CD14-positive monocyte (primary cell): ENCODE measurements around the gene AOPEP. TPM values are rescaled to one million over a fixed set of nuclear protein-coding genes. Genes with fewer than 3 reads are reported as not detected.
A peak's percentile ranks its signal among the peaks of the same experiment; 100 is the strongest.

Source experiments
- DNase-seq, 3 donors: peaks; one replicate each; pipeline ENCODE4 v3.0.0-alpha.2; 2011 to 2022
- H2AFZ ChIP-seq: 2 replicates; pipeline ENCODE4 v1.6.0; 2012; ENCODE audit warnings: mild to moderate bottlenecking, low read depth, low read length, inconsistent platforms; ENCODE audit not compliant: insufficient read depth, poor library complexity, severe bottlenecking
- H3K27ac ChIP-seq, 2 donors: 1 replicate in 1 of 2; 2 replicates in 1 of 2; pipeline ENCODE4 v1.5.1; 2012 to 2013; ENCODE audit warnings: low read length in 2 of 2, control low read depth in 1 of 2, inconsistent platforms in 1 of 2, low read depth in 1 of 2, mild to moderate bottlenecking in 1 of 2
- H3K27me3 ChIP-seq, 2 donors: one replicate each; pipeline versions ENCODE4 v1.6.0 to v1.6.1; 2011 to 2013; ENCODE audit warnings: low read length in 2 of 2; ENCODE audit not compliant: control insufficient read depth in 2 of 2, insufficient read depth in 2 of 2
- H3K36me3 ChIP-seq, 2 donors: replicated peaks in 1 of 2; 1 replicate in 1 of 2; 2 replicates in 1 of 2; pipeline versions ENCODE4 v1.5.1 to v1.6.1; 2012 to 2013; ENCODE audit warnings: low read length in 2 of 2, control low read depth in 1 of 2, inconsistent platforms in 1 of 2, mild to moderate bottlenecking in 1 of 2; ENCODE audit not compliant: insufficient read depth in 2 of 2, control insufficient read depth in 1 of 2
- H3K4me1 ChIP-seq, 2 donors: 1 replicate in 1 of 2; 2 replicates in 1 of 2; pipeline versions ENCODE4 v1.5.1 to v1.6.1; 2012 to 2013; ENCODE audit warnings: low read length in 2 of 2, control low read depth in 1 of 2, inconsistent platforms in 1 of 2, mild to moderate bottlenecking in 1 of 2, moderate library complexity in 1 of 2; ENCODE audit not compliant: insufficient read depth in 2 of 2, control insufficient read depth in 1 of 2
- H3K4me2 ChIP-seq: replicated peaks from 2 replicates; pipeline ENCODE3; 2012; ENCODE audit warnings: low read length, moderate library complexity, mild to moderate bottlenecking; ENCODE audit not compliant: poor library complexity, severe bottlenecking; ENCODE audit errors: extremely low read depth
- H3K4me3 ChIP-seq, 3 experiments: fragments of 200-600 bp in 1 of 3; sonication (generic) in 1 of 3; replicated peaks in 1 of 3; 1 replicate in 2 of 3; 2 replicates in 1 of 3; pipeline ENCODE4 v1.5.1; 2011 to 2013; ENCODE audit warnings: low read length in 3 of 3, mild to moderate bottlenecking in 3 of 3, control low read depth in 2 of 3, low read depth in 2 of 3, inconsistent platforms in 1 of 3, moderate library complexity in 1 of 3
- H3K79me2 ChIP-seq: 2 replicates; pipeline ENCODE4 v1.6.0; 2012; ENCODE audit warnings: mild to moderate bottlenecking, control low read depth, inconsistent platforms, low read length, moderate library complexity; ENCODE audit not compliant: insufficient read depth
- H3K9ac ChIP-seq: 2 replicates; pipeline ENCODE4 v1.6.0; 2017; ENCODE audit warnings: low read length, mild to moderate bottlenecking; ENCODE audit not compliant: insufficient read depth, poor library complexity, severe bottlenecking
- H3K9me3 ChIP-seq, 2 donors: replicated peaks in 1 of 2; 1 replicate in 1 of 2; 2 replicates in 1 of 2; pipeline versions ENCODE4 v1.5.1 to v1.6.1; 2012 to 2013; ENCODE audit warnings: low read length in 2 of 2, control low read depth in 1 of 2; ENCODE audit not compliant: control insufficient read depth in 1 of 2, insufficient read depth in 1 of 2
- H4K20me1 ChIP-seq: 2 replicates; pipeline ENCODE4 v1.6.0; 2012; ENCODE audit warnings: mild to moderate bottlenecking, low read length, control low read depth, moderate library complexity; ENCODE audit not compliant: insufficient read depth
- H3K27ac Mint-ChIP-seq, 7 donors: one replicate each; pipeline ENCODE4 v1.8.0; 2020; ENCODE audit warnings: mild to moderate bottlenecking in 7 of 7, mixed read lengths in 7 of 7, moderate library complexity in 6 of 7, inconsistent platforms in 2 of 7
- H3K27me3 Mint-ChIP-seq, 3 donors: one replicate each; pipeline ENCODE4 v1.8.0; 2021 to 2022; ENCODE audit warnings: low read depth in 3 of 3, mild to moderate bottlenecking in 3 of 3, mixed read lengths in 3 of 3, moderate library complexity in 3 of 3, inconsistent platforms in 1 of 3
- H3K36me3 Mint-ChIP-seq, 2 donors: one replicate each; pipeline ENCODE4 v1.8.0; 2020; ENCODE audit warnings: mixed read lengths in 2 of 2, inconsistent platforms in 1 of 2, mild to moderate bottlenecking in 1 of 2
- H3K4me1 Mint-ChIP-seq: one replicate; pipeline ENCODE4 v1.8.0; 2020; ENCODE audit warnings: mild to moderate bottlenecking, mixed read lengths
- H3K4me3 Mint-ChIP-seq, 2 donors: one replicate each; pipeline ENCODE4 v1.8.0; 2020; ENCODE audit warnings: mild to moderate bottlenecking in 2 of 2, mixed read lengths in 2 of 2, moderate library complexity in 1 of 2
- H3K9me3 Mint-ChIP-seq, 7 donors: one replicate each; pipeline ENCODE4 v1.8.0; 2020 to 2022; ENCODE audit warnings: mixed read lengths in 7 of 7, mild to moderate bottlenecking in 6 of 7, moderate library complexity in 6 of 7, inconsistent platforms in 2 of 7
- WGBS: methylation state at CpG from one replicate; pipeline ENCODE4 v1.1.5; 2013; ENCODE audit warnings: missing lambda C conversion rate; ENCODE audit not compliant: insufficient coverage; 5-methylcytosine and 5-hydroxymethylcytosine counted together
- intact Hi-C, 2 donors: fragments of 100-400 bp; cut with micrococcal nuclease; formaldehyde crosslinking; loops; one replicate each; pipeline versions ENCODE4 v1.15.0 to v1.15.1; 2023
- polyA plus RNA-seq, 3 donors: library from polyadenylated mRNA; depleted of rRNA in 1 of 3; unstranded in 2 of 3; stranded (reverse) in 1 of 3; fragments of 300-500 nt in 2 of 3; fragments of >200 nt in 1 of 3; fragmentation: Illumina TruSeq in 2 of 3; gene quantifications; 1 replicate in 2 of 3; 2 replicates in 1 of 3; pipeline ENCODE4 v1.2.3, GENCODE V29; 2012 to 2021
- TF ChIP-seq, protein P1 (sequence below): fragments of 200-600 bp; IDR thresholded peaks from one replicate; pipeline ENCODE4 v1.8.0; 2022; ENCODE audit warnings: antibody characterized with exemption, mild to moderate bottlenecking

AOPEP gene
- polyA plus RNA-seq, 3 donors, result 3.0 to 4.1 (median 3.1) TPM

- Histone ChIP-seq H3K4me3 (no peak overlapping the region), H3K9me3 (no peaks in the 10 kb centered on the region), H3K27me3 (no peaks in the 10 kb centered on the region), H3K4me2 (no peak overlapping the region), H3K36me3 (peaks cover 0 to 6% of the 10 kb centered on the region in 2 donors), H2AFZ (no peak overlapping the region), H3K27ac (no peak overlapping the region), H3K9ac (no peak overlapping the region), H3K4me1 (no peaks in the 10 kb centered on the region), H4K20me1 (no peaks in the 10 kb centered on the region), H3K79me2 (no peaks in the 10 kb centered on the region)
- WGBS, result 92% methylated on average over 4 of the region's 12 CpGs
- TF ChIP-seq, protein P1, sequence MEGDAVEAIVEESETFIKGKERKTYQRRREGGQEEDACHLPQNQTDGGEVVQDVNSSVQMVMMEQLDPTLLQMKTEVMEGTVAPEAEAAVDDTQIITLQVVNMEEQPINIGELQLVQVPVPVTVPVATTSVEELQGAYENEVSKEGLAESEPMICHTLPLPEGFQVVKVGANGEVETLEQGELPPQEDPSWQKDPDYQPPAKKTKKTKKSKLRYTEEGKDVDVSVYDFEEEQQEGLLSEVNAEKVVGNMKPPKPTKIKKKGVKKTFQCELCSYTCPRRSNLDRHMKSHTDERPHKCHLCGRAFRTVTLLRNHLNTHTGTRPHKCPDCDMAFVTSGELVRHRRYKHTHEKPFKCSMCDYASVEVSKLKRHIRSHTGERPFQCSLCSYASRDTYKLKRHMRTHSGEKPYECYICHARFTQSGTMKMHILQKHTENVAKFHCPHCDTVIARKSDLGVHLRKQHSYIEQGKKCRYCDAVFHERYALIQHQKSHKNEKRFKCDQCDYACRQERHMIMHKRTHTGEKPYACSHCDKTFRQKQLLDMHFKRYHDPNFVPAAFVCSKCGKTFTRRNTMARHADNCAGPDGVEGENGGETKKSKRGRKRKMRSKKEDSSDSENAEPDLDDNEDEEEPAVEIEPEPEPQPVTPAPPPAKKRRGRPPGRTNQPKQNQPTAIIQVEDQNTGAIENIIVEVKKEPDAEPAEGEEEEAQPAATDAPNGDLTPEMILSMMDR, result no peak
- intact Hi-C loops, result no loop called here
- Mint-ChIP-seq H3K36me3 (peaks cover 29 to 31% of the 10 kb centered on the region in 2 donors), H3K27ac (peak overlapping the region in 1 of 7 donors; percentile 33), H3K9me3 (peaks cover 0 to 2% (median 0%) of the 10 kb centered on the region in 7 donors), H3K27me3 (peaks cover 0 to 4% (median 0%) of the 10 kb centered on the region in 3 donors), H3K4me3 (no peak overlapping the region), H3K4me1 (no peaks in the 10 kb centered on the region)
- no peak for DNase-seq
These were observed 98.6 kb downstream of the AOPEP start for GRCh38 chr9:94824913-94825610.

GRCh38 chr9:94825611-94825958 is 99.1 kb downstream of the AOPEP start:
- H3K9me3 ChIP-seq, result no peaks in the 10 kb centered on the region
- H3K27me3 Mint-ChIP-seq, result peaks cover 0 to 4% (median 0%) of the 10 kb centered on the region in 3 donors
- peaks cover 0 to 6% of the 10 kb centered on the region in 2 donors for H3K36me3 ChIP-seq
- H3K4me2 ChIP-seq, result no peak overlapping the region
- no peak overlapping the region for H3K27ac Mint-ChIP-seq
- H3K4me3 ChIP-seq, result no peak overlapping the region
- no peak for DNase-seq
- no CpG with 5 or more reads among the region's 4 CpGs for WGBS
- H3K36me3 Mint-ChIP-seq, result peaks cover 30 to 32% of the 10 kb centered on the region in 2 donors
- no peaks in the 10 kb centered on the region for H3K79me2 ChIP-seq
- no peaks in the 10 kb centered on the region for H4K20me1 ChIP-seq
- no peak overlapping the region for H3K9ac ChIP-seq
- H2AFZ ChIP-seq, result no peak overlapping the region
- TF ChIP-seq, protein P1, result no peak
- H3K27ac ChIP-seq, result no peak overlapping the region
- intact Hi-C loops, result no loop called here
- no peaks in the 10 kb centered on the region for H3K4me1 Mint-ChIP-seq
- no peaks in the 10 kb centered on the region for H3K4me1 ChIP-seq
- H3K9me3 Mint-ChIP-seq, result peaks cover 0 to 3% (median 2%) of the 10 kb centered on the region in 7 donors
- no peak overlapping the region for H3K4me3 Mint-ChIP-seq
- no peaks in the 10 kb centered on the region for H3K27me3 ChIP-seq
